ENCODE data around the gene LYRM4. TPM values are rescaled to one million over a fixed set of nuclear protein-coding genes. Genes with fewer than 3 reads are reported as not detected.

Gene LYRM4
- polyA plus RNA-seq, 1 donor, result 26.7 TPM

GRCh38 chr6:5199702-5200101 lies 61.0 kb downstream of the LYRM4 start:
- H3K4me1 ChIP-seq (ENCODE audit: control insufficient read depth, insufficient read depth, low read length), result peaks cover 1% of the 10 kb centered on the region
- H3K4me3 ChIP-seq (ENCODE audit: low read length), result no peak overlapping the region
- DNase-seq, result no peak
- no peaks in the 10 kb centered on the region for H3K9me3 ChIP-seq (ENCODE audit: control insufficient read depth, low read depth, low read length)
- peaks cover 5% of the 10 kb centered on the region for H3K36me3 ChIP-seq (ENCODE audit: control insufficient read depth, insufficient read depth, low read length)
- H3K27me3 ChIP-seq (ENCODE audit: control insufficient read depth, insufficient read depth, low read length), result no peaks in the 10 kb centered on the region
- H3K27ac ChIP-seq (ENCODE audit: low read length), result no peak overlapping the region

- Histone ChIP-seq H3K36me3 (ENCODE audit: control insufficient read depth, insufficient read depth, low read length) (peaks cover 5% of the 10 kb centered on the region), H3K4me3 (ENCODE audit: low read length) (no peak overlapping the region), H3K27me3 (ENCODE audit: control insufficient read depth, insufficient read depth, low read length) (no peaks in the 10 kb centered on the region), H3K4me1 (ENCODE audit: control insufficient read depth, insufficient read depth, low read length) (no peaks in the 10 kb centered on the region), H3K27ac (ENCODE audit: low read length) (no peak overlapping the region), H3K9me3 (ENCODE audit: control insufficient read depth, low read depth, low read length) (no peaks in the 10 kb centered on the region)
- no peak for DNase-seq
- WGBS (ENCODE audit: insufficient coverage, low lambda C conversion rate), result no CpG with 5 or more reads among the region's 2 CpGs
Observed at GRCh38 chr6:5199283-5199682, 61.5 kb downstream of the LYRM4 start.

- no CpG with 5 or more reads among the region's 5 CpGs for WGBS (ENCODE audit: insufficient coverage, low lambda C conversion rate)
- Histone ChIP-seq H3K27me3 (ENCODE audit: control insufficient read depth, insufficient read depth, low read length) (no peaks in the 10 kb centered on the region), H3K4me1 (ENCODE audit: control insufficient read depth, insufficient read depth, low read length) (no peaks in the 10 kb centered on the region), H3K36me3 (ENCODE audit: control insufficient read depth, insufficient read depth, low read length) (peaks cover 5% of the 10 kb centered on the region), H3K4me3 (ENCODE audit: low read length) (no peak overlapping the region), H3K27ac (ENCODE audit: low read length) (no peak overlapping the region), H3K9me3 (ENCODE audit: control insufficient read depth, low read depth, low read length) (no peaks in the 10 kb centered on the region)
- DNase-seq, result no peak
Observed at GRCh38 chr6:5197084-5197483, 63.7 kb downstream of the LYRM4 start.

GRCh38 chr6:5192135-5192794 lies 68.5 kb downstream of the LYRM4 start:
- H3K27ac ChIP-seq (ENCODE audit: low read length), result no peak overlapping the region
- no peaks in the 10 kb centered on the region for H3K27me3 ChIP-seq (ENCODE audit: control insufficient read depth, insufficient read depth, low read length)
- WGBS (ENCODE audit: insufficient coverage, low lambda C conversion rate), result no CpG with 5 or more reads among the region's 11 CpGs
- peaks cover 2% of the 10 kb centered on the region for H3K36me3 ChIP-seq (ENCODE audit: control insufficient read depth, insufficient read depth, low read length)
- DNase-seq, result no peak
- H3K4me3 ChIP-seq (ENCODE audit: low read length), result no peak overlapping the region
- H3K9me3 ChIP-seq (ENCODE audit: control insufficient read depth, low read depth, low read length), result no peaks in the 10 kb centered on the region
- no peaks in the 10 kb centered on the region for H3K4me1 ChIP-seq (ENCODE audit: control insufficient read depth, insufficient read depth, low read length)

- WGBS (ENCODE audit: insufficient coverage, low lambda C conversion rate), result 100% methylated on average over 2 of the region's 3 CpGs
- H3K36me3 ChIP-seq (ENCODE audit: control insufficient read depth, insufficient read depth, low read length), result peaks cover 2% of the 10 kb centered on the region
Observed at GRCh38 chr6:5191722-5192121, 69.0 kb downstream of the LYRM4 start.

GRCh38 chr6:5191222-5191621 lies 69.5 kb downstream of the LYRM4 start:
- WGBS (ENCODE audit: insufficient coverage, low lambda C conversion rate), result 80% methylated on average over 2 of the region's 6 CpGs

More at GRCh38 chr6:5191722-5192121, 69.0 kb downstream of the LYRM4 start:
- no peaks in the 10 kb centered on the region for H3K4me1 ChIP-seq (ENCODE audit: control insufficient read depth, insufficient read depth, low read length)
- peak overlapping the region; percentile 68 for H3K27ac ChIP-seq (ENCODE audit: low read length)
- H3K27me3 ChIP-seq (ENCODE audit: control insufficient read depth, insufficient read depth, low read length), result no peaks in the 10 kb centered on the region
- no peak for DNase-seq
- no peak overlapping the region for H3K4me3 ChIP-seq (ENCODE audit: low read length)
- H3K9me3 ChIP-seq (ENCODE audit: control insufficient read depth, low read depth, low read length), result no peaks in the 10 kb centered on the region

GRCh38 chr6:5190507-5190906 lies 70.2 kb downstream of the LYRM4 start:
- Histone ChIP-seq H3K27ac (ENCODE audit: low read length) (peak overlapping the region; percentile 68), H3K4me3 (ENCODE audit: low read length) (no peak overlapping the region), H3K27me3 (ENCODE audit: control insufficient read depth, insufficient read depth, low read length) (no peaks in the 10 kb centered on the region), H3K4me1 (ENCODE audit: control insufficient read depth, insufficient read depth, low read length) (no peaks in the 10 kb centered on the region), H3K9me3 (ENCODE audit: control insufficient read depth, low read depth, low read length) (no peaks in the 10 kb centered on the region), H3K36me3 (ENCODE audit: control insufficient read depth, insufficient read depth, low read length) (no peaks in the 10 kb centered on the region)
- DNase-seq, result peak; percentile 62 to 75
- WGBS (ENCODE audit: insufficient coverage, low lambda C conversion rate), result no CpG with 5 or more reads among the region's 3 CpGs

More at GRCh38 chr6:5191222-5191621, 69.5 kb downstream of the LYRM4 start:
- H3K4me3 ChIP-seq (ENCODE audit: low read length), result no peak overlapping the region
- no peaks in the 10 kb centered on the region for H3K9me3 ChIP-seq (ENCODE audit: control insufficient read depth, low read depth, low read length)
- no peaks in the 10 kb centered on the region for H3K27me3 ChIP-seq (ENCODE audit: control insufficient read depth, insufficient read depth, low read length)
- DNase-seq, result peak in 1 of 2 donors; percentile 54
- H3K4me1 ChIP-seq (ENCODE audit: control insufficient read depth, insufficient read depth, low read length), result no peaks in the 10 kb centered on the region
- H3K36me3 ChIP-seq (ENCODE audit: control insufficient read depth, insufficient read depth, low read length), result peaks cover 2% of the 10 kb centered on the region
- H3K27ac ChIP-seq (ENCODE audit: low read length), result peak overlapping the region; percentile 68

GRCh38 chr6:5188646-5189045 lies 72.1 kb downstream of the LYRM4 start:
- no CpG with 5 or more reads among the region's 3 CpGs for WGBS (ENCODE audit: insufficient coverage, low lambda C conversion rate)
- Histone ChIP-seq H3K27me3 (ENCODE audit: control insufficient read depth, insufficient read depth, low read length) (no peaks in the 10 kb centered on the region), H3K36me3 (ENCODE audit: control insufficient read depth, insufficient read depth, low read length) (no peaks in the 10 kb centered on the region), H3K4me3 (ENCODE audit: low read length) (no peak overlapping the region), H3K4me1 (ENCODE audit: control insufficient read depth, insufficient read depth, low read length) (no peaks in the 10 kb centered on the region), H3K27ac (ENCODE audit: low read length) (no peak overlapping the region), H3K9me3 (ENCODE audit: control insufficient read depth, low read depth, low read length) (no peaks in the 10 kb centered on the region)
- no peak for DNase-seq

- H3K27ac ChIP-seq (ENCODE audit: low read length), result no peak overlapping the region
- no peak overlapping the region for H3K4me3 ChIP-seq (ENCODE audit: low read length)
- DNase-seq, result no peak
- no peaks in the 10 kb centered on the region for H3K9me3 ChIP-seq (ENCODE audit: control insufficient read depth, low read depth, low read length)
- no peaks in the 10 kb centered on the region for H3K36me3 ChIP-seq (ENCODE audit: control insufficient read depth, insufficient read depth, low read length)
- H3K27me3 ChIP-seq (ENCODE audit: control insufficient read depth, insufficient read depth, low read length), result no peaks in the 10 kb centered on the region
- 100% methylated on average over 3 of the region's 9 CpGs for WGBS (ENCODE audit: insufficient coverage, low lambda C conversion rate)
- peaks cover 9% of the 10 kb centered on the region for H3K4me1 ChIP-seq (ENCODE audit: control insufficient read depth, insufficient read depth, low read length)
Observed at GRCh38 chr6:5184878-5185277, 75.9 kb downstream of the LYRM4 start.

- H3K36me3 ChIP-seq (ENCODE audit: control insufficient read depth, insufficient read depth, low read length), result no peaks in the 10 kb centered on the region
- no peak overlapping the region for H3K27ac ChIP-seq (ENCODE audit: low read length)
- H3K27me3 ChIP-seq (ENCODE audit: control insufficient read depth, insufficient read depth, low read length), result no peaks in the 10 kb centered on the region
- H3K4me3 ChIP-seq (ENCODE audit: low read length), result no peak overlapping the region
- H3K4me1 ChIP-seq (ENCODE audit: control insufficient read depth, insufficient read depth, low read length), result peaks cover 9% of the 10 kb centered on the region
- DNase-seq, result no peak
- WGBS (ENCODE audit: insufficient coverage, low lambda C conversion rate), result 86% methylated on average over 1 of the region's 2 CpGs
- no peaks in the 10 kb centered on the region for H3K9me3 ChIP-seq (ENCODE audit: control insufficient read depth, low read depth, low read length)
Observed at GRCh38 chr6:5184218-5184617, 76.5 kb downstream of the LYRM4 start.

All from large intestine (tissue), 3 donors.